Measurements from ENCODE around the gene RGS2.

Gene RGS2

DNA sequence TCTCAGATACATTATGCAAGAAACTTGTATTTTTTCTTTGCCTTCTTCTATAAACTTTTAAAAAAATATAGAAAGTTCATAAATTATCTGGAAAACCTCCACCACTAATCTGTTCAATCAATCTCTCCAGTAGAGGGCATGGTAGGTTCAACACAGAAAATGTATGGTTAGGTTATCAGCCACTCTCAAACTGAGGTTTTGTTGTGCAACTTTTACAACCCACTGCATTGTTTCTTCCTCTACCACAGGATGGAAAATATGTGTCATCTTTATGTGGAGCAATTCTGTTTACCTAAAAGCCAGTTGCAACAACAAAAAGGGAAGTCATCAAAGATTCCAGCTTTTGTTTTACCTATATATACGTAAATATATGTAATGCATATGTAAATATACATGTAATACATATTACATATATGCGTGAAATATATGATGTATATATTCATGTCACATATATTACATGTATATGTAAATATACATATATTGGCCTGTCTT, 3.0 kb upstream of the RGS2 start:
- H3K4me3 ChIP-seq (ENCODE audit: low read length), result no peak overlapping the region
- TF ChIP-seq, protein P1, sequence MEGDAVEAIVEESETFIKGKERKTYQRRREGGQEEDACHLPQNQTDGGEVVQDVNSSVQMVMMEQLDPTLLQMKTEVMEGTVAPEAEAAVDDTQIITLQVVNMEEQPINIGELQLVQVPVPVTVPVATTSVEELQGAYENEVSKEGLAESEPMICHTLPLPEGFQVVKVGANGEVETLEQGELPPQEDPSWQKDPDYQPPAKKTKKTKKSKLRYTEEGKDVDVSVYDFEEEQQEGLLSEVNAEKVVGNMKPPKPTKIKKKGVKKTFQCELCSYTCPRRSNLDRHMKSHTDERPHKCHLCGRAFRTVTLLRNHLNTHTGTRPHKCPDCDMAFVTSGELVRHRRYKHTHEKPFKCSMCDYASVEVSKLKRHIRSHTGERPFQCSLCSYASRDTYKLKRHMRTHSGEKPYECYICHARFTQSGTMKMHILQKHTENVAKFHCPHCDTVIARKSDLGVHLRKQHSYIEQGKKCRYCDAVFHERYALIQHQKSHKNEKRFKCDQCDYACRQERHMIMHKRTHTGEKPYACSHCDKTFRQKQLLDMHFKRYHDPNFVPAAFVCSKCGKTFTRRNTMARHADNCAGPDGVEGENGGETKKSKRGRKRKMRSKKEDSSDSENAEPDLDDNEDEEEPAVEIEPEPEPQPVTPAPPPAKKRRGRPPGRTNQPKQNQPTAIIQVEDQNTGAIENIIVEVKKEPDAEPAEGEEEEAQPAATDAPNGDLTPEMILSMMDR (conservative IDR thresholded peaks at IDR 0.05; ENCODE audit: low read depth, low read length), result peak; percentile 67
- DNase-seq (ENCODE audit: low read depth), result no peak

DNA sequence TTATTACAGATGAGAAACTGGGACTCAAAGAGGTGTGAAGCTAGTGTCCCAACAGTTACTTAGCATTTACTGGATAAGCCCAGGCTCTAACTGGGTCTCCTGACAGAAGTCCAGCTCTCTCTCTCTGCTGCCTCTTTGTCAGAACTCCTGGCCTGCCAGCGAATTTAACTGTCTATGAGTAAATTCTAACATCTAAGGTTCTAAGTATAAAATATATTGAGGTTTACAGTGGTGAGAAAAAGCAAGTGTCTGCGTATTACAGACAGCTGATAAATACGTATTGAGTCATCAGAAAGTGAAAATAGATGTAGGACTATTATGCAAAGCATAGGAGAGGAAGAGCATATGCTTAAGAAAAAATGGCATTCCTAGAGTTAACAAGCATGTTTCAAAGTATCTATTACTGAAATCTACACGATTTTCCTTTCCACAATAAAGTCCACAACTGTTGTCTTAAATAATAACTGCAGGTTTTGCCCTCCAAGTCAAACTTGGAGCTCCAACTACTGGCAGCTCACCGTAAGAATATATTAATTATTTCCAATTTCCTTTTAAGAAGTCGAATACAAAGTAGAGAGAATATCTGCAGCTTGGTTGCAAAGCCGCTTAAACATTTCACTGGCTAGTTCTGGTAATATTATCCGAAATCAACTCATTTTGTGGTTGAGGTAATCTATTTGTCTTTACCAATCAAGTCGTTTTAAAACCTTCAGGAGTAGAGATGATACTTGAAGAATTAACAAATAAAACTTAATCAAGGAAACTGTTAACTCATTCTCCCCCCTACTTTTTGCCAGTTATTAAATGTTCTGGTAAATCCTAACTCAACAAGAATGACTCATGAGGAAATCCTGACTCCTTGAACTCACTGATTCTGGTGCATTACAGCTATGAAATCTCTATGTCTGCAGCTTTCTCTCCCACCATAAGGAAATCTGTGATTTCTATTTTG, 1.4 kb upstream of the RGS2 start:
- TF ChIP-seq, protein P1 (conservative IDR thresholded peaks at IDR 0.05; ENCODE audit: low read depth, low read length), result peak; percentile 37
- peak; percentile 67 for DNase-seq (ENCODE audit: low read depth)
- peak overlapping the region; percentile 95 for H3K4me3 ChIP-seq (ENCODE audit: low read length)

DNA sequence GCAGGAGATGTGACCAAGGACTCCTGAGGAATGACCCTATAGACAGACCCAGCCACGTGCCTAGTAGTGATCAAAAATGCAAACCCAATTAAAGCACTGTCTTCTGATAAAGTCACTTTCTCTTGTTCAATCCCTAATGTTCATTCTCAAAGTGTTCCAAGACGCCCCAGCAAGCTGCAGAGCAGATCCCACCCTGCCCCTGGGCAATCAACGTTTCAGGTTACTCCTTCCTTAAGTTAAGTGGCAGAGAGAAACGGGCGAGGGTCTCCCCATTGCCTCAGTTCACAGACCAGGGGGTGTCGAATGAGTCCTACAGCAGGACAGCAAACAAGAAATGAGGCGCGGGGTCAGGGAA, 699 bp upstream of the RGS2 start:
- TF ChIP-seq, protein P1 (conservative IDR thresholded peaks at IDR 0.05; ENCODE audit: low read depth, low read length), result no peak
- H3K4me3 ChIP-seq (ENCODE audit: low read length), result peak overlapping the region; percentile 95
- DNase-seq (ENCODE audit: low read depth), result no peak

- no peak for DNase-seq (ENCODE audit: low read depth)
- TF ChIP-seq, protein P1 (conservative IDR thresholded peaks at IDR 0.05; ENCODE audit: low read depth, low read length), result no peak
Observed at GRCh38 chr1:192809307-192810252, 741 bp downstream of the RGS2 start.

GRCh38 chr1:192810253-192810880, 1.5 kb downstream of the RGS2 start:
- H3K4me3 ChIP-seq (ENCODE audit: low read length), result no peak overlapping the region
- TF ChIP-seq, protein P1 (conservative IDR thresholded peaks at IDR 0.05; ENCODE audit: low read depth, low read length), result no peak
- DNase-seq (ENCODE audit: low read depth), result no peak

More at GRCh38 chr1:192809307-192810252, 741 bp downstream of the RGS2 start:
- H3K4me3 ChIP-seq (ENCODE audit: low read length), result peak overlapping the region; percentile 95

- TF ChIP-seq, protein P1 (conservative IDR thresholded peaks at IDR 0.05; ENCODE audit: low read depth, low read length), result no peak
- no peak overlapping the region for H3K4me3 ChIP-seq (ENCODE audit: low read length)
- DNase-seq (ENCODE audit: low read depth), result no peak
Observed at GRCh38 chr1:192811006-192811405, 2.2 kb downstream of the RGS2 start.
